Endothelial cell of umbilical vein (primary cell): ENCODE results near the gene TFAP2D. TPM values are rescaled to one million over a fixed set of nuclear protein-coding genes. Genes with fewer than 3 reads are reported as not detected.

Source experiments
- BruUV-seq: library from RNA; stranded (reverse); fragments of 400-500 nt; replicated peaks from 2 replicates; lab custom pipeline; 2021; lab: Mats Ljungman, UMichigan
- CTCF ChIA-PET: fragments of 300-600, 350-600 bp; sonication (Branson Sonifier 250); formaldehyde crosslinking; loops from one replicate; lab custom pipeline; 2021; ENCODE audit warnings: antibody characterized with exemption, inconsistent platforms; lab: Charles Lee
- POLR2A ChIA-PET: fragments of 300-600, 350-600 bp; sonication (Branson Sonifier 250); formaldehyde crosslinking; loops from one replicate; lab custom pipeline; 2021; ENCODE audit warnings: antibody characterized with exemption, inconsistent platforms; lab: Charles Lee
- DNase-seq: peaks from one replicate; pipeline ENCODE4 v3.0.0-alpha.2; 2011; ENCODE audit warnings: low read depth, low spot score
- FAIRE-seq: peaks from 2 replicates; lab custom pipeline; 2011; peaks lifted over from hg19 to GRCh38; lab: Jason Lieb, UNC
- H2AFZ ChIP-seq: 2 replicates; pipeline ENCODE4 v1.6.0; 2012; ENCODE audit warnings: low read depth, low read length, control low read depth, inconsistent platforms
- H3K27ac ChIP-seq: 2 replicates; pipeline ENCODE4 v1.5.1; 2011; ENCODE audit warnings: low read depth, mild to moderate bottlenecking, control low read depth, low read length, moderate library complexity; ENCODE audit not compliant: insufficient read depth
- H3K27me3 ChIP-seq, 2 experiments: 2 replicates each; pipeline versions ENCODE4 v1.6.0 to v1.6.1; 2011; ENCODE audit warnings: low read length in 2 of 2, mixed read lengths in 1 of 2; ENCODE audit not compliant: control insufficient read depth in 2 of 2, insufficient read depth in 2 of 2
- H3K36me3 ChIP-seq, 2 experiments: 2 replicates in 1 of 2; 3 replicates in 1 of 2; pipeline ENCODE4 v1.5.1; 2011; ENCODE audit warnings: low read length in 2 of 2, mild to moderate bottlenecking in 1 of 2, moderate library complexity in 1 of 2; ENCODE audit not compliant: control insufficient read depth in 2 of 2, insufficient read depth in 2 of 2; ENCODE audit errors: extremely low read depth in 1 of 2
- H3K4me1 ChIP-seq: 3 replicates; pipeline ENCODE4 v1.5.1; 2011; ENCODE audit warnings: mild to moderate bottlenecking, low read length; ENCODE audit not compliant: control insufficient read depth, insufficient read depth; ENCODE audit errors: extremely low read depth
- H3K4me2 ChIP-seq: 2 replicates; pipeline ENCODE4 v1.6.1; 2011; ENCODE audit warnings: low read length, control low read depth, mixed read lengths; ENCODE audit not compliant: insufficient read depth
- H3K4me3 ChIP-seq, 3 experiments: fragments of 200-600 bp in 1 of 3; sonication (generic), shearing (Covaris generic) in 1 of 3; replicated peaks in 1 of 3; 2 replicates each; pipeline ENCODE4 v1.5.1; 2011 to 2016; ENCODE audit warnings: control low read depth in 3 of 3, low read length in 3 of 3, mild to moderate bottlenecking in 2 of 3, inconsistent platforms in 1 of 3, low read depth in 1 of 3, moderate library complexity in 1 of 3; ENCODE audit not compliant: insufficient read depth in 1 of 3
- H3K79me2 ChIP-seq: 2 replicates; pipeline ENCODE4 v1.6.0; 2012; ENCODE audit warnings: low read length, inconsistent platforms; ENCODE audit not compliant: control insufficient read depth, insufficient read depth
- H3K9ac ChIP-seq: replicated peaks from 2 replicates; pipeline ENCODE3; 2011; ENCODE audit warnings: low read length, control low read depth; ENCODE audit not compliant: insufficient read depth; ENCODE audit errors: extremely low read depth
- H3K9me1 ChIP-seq: replicated peaks from 3 replicates; pipeline ENCODE4 v1.6.0; 2011; ENCODE audit warnings: mild to moderate bottlenecking, low read length; ENCODE audit not compliant: control insufficient read depth, insufficient read depth; ENCODE audit errors: extremely low read depth
- H3K9me3 ChIP-seq: replicated peaks from 2 replicates; pipeline ENCODE4 v1.5.1; 2012; ENCODE audit warnings: low read length, inconsistent platforms; ENCODE audit not compliant: control insufficient read depth, insufficient read depth
- H4K20me1 ChIP-seq: replicated peaks from 2 replicates; pipeline ENCODE3; 2011; ENCODE audit warnings: mild to moderate bottlenecking, low read length; ENCODE audit not compliant: control insufficient read depth, insufficient read depth; ENCODE audit errors: extremely low read depth
- CTCF ChIP-seq, 2 donors: IDR thresholded peaks; 1 replicate in 1 of 2; 2 replicates in 1 of 2; pipeline ENCODE4 v1.5.1; 2011; ENCODE audit warnings: low read length in 2 of 2, mild to moderate bottlenecking in 2 of 2, moderate library complexity in 2 of 2, control low read depth in 1 of 2, inconsistent platforms in 1 of 2, low read depth in 1 of 2; ENCODE audit not compliant: insufficient read depth in 1 of 2; ENCODE audit errors: extremely low read depth in 1 of 2
- EZH2 ChIP-seq: IDR thresholded peaks from 2 replicates; pipeline ENCODE4 v1.6.1; 2012; ENCODE audit warnings: borderline replicate concordance, low read depth, mild to moderate bottlenecking, moderate library complexity, low read length, inconsistent platforms; ENCODE audit not compliant: severe bottlenecking
- FOS ChIP-seq: IDR thresholded peaks from 2 replicates; pipeline ENCODE4 v1.6.1; 2011; ENCODE audit warnings: mild to moderate bottlenecking, low read length, moderate library complexity, borderline replicate concordance; ENCODE audit not compliant: insufficient read depth
- GATA2 ChIP-seq: IDR thresholded peaks from 2 replicates; pipeline ENCODE4 v1.7.0; 2011; ENCODE audit warnings: low read depth, mild to moderate bottlenecking, moderate library complexity, mixed read lengths, low read length; ENCODE audit not compliant: insufficient read length, insufficient read depth
- JUN ChIP-seq: IDR thresholded peaks from 2 replicates; pipeline ENCODE4 v1.6.1; 2011; ENCODE audit warnings: borderline replicate concordance, low read depth; ENCODE audit not compliant: insufficient read length, insufficient read depth
- MYC ChIP-seq: IDR thresholded peaks from one replicate; pipeline ENCODE4 v1.6.1; 2011; ENCODE audit warnings: mild to moderate bottlenecking, low read depth, low read length
- POLR2A ChIP-seq: IDR thresholded peaks from 2 replicates; pipeline ENCODE4 v1.6.1; 2012; ENCODE audit warnings: low read depth, mild to moderate bottlenecking, control low read depth, low read length
- POLR2AphosphoS5 ChIP-seq: IDR thresholded peaks from 2 replicates; pipeline ENCODE4 v1.6.1; 2012; ENCODE audit warnings: low read depth, mild to moderate bottlenecking, control low read depth, low read length, moderate library complexity; ENCODE audit not compliant: insufficient read depth
- dilution Hi-C: fragments of 300-500 bp; cut with MboI; formaldehyde crosslinking; loops from one replicate; pipeline ENCODE4 v1.15.0; 2019; ENCODE audit warnings: low sequenced_read_pairs; ENCODE audit not compliant: extremely low pct_ligation_motif_present
- intact Hi-C: fragments of 100-400 bp; cut with micrococcal nuclease; formaldehyde crosslinking; loops from one replicate; pipeline ENCODE4 v1.10.0; 2022
- polyA plus RNA-seq, 4 experiments: library from polyadenylated mRNA; depleted of rRNA in 3 of 4; stranded (reverse) in 3 of 4; unstranded in 1 of 4; fragments of >200 nt; gene quantifications; 2 replicates each; pipeline versions ENCODE4 v1.2.1 to v1.2.3, GENCODE V29; 2011 to 2012; ENCODE audit warnings: missing spikeins in 1 of 4
- total RNA-seq: library from RNA; stranded (reverse); gene quantifications from 2 replicates; pipeline ENCODE4 v1.2.3, GENCODE V29; 2021
- TF ChIP-seq, protein P1 (sequence below): IDR thresholded peaks from 2 replicates; pipeline ENCODE4 v1.6.1; 2011; ENCODE audit not compliant: insufficient read depth, insufficient read length

TFAP2D gene
- total and polyA plus RNA-seq, 2 donors (not counting 3 experiments of a cell fraction or from before 2014, with no cell fraction given), result not detected

GRCh38 chr6:50744976-50745375, 31.6 kb downstream of the TFAP2D start:
- no TSS peak for BruUV-seq
- FAIRE-seq (no peak), DNase-seq (no peak)
- Histone ChIP-seq H3K4me2 (no peak overlapping the region), H3K4me3 (no peak overlapping the region), H4K20me1 (no peaks in the 10 kb centered on the region), H2AFZ (no peak overlapping the region), H3K9me3 (no peaks in the 10 kb centered on the region), H3K79me2 (no peaks in the 10 kb centered on the region), H3K36me3 (no peaks in the 10 kb centered on the region), H3K4me1 (no peaks in the 10 kb centered on the region), H3K27me3 (no peaks in the 10 kb centered on the region), H3K9me1 (no peaks in the 10 kb centered on the region), H3K27ac (no peak overlapping the region), H3K9ac (no peak overlapping the region)
- dilution Hi-C loops, result no loop called here
- intact Hi-C loops, result no loop called here
- ChIA-PET CTCF (no interaction called here), POLR2A (no interaction called here)
- TF ChIP-seq CTCF (IDR thresholded peaks at IDR 0.05; ENCODE audit: extremely low read depth in 1 of 2, insufficient read depth in 1 of 2, low read depth in 1 of 2, low read length in 2 of 2) (no peak), MYC (no peak), EZH2 (no peak), JUN (no peak), FOS (no peak), GATA2 (no peak), POLR2A (no peak), POLR2AphosphoS5 (no peak)
- TF ChIP-seq, protein P1, sequence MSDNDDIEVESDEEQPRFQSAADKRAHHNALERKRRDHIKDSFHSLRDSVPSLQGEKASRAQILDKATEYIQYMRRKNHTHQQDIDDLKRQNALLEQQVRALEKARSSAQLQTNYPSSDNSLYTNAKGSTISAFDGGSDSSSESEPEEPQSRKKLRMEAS, result no peak
